Liver (tissue), 3 donors: ENCODE data around the gene FAM153A.
"Not testable (repeated sequence)": the region's sequence is repeated elsewhere in the genome, so short reads cannot be mapped to it uniquely, and the experiment has no call there.

Experiments
- MAX ChIP-seq: IDR thresholded peaks from 2 replicates; pipeline ENCODE4 v1.6.1; 2016; ENCODE audit warnings: antibody characterized with exemption
- NR2F2 ChIP-seq: IDR thresholded peaks from 2 replicates; pipeline ENCODE4 v1.6.1; 2016; ENCODE audit warnings: antibody characterized with exemption
- SP1 ChIP-seq: IDR thresholded peaks from 2 replicates; pipeline ENCODE4 v1.6.1; 2018; ENCODE audit warnings: antibody characterized with exemption, mild to moderate bottlenecking
- TAF1 ChIP-seq: conservative IDR thresholded peaks from 2 replicates; pipeline ENCODE4 v1.6.1; 2016; ENCODE audit warnings: antibody characterized with exemption, mild to moderate bottlenecking
- TF ChIP-seq, protein P1 (sequence below): fragments of 150-350 bp; IDR thresholded peaks from 2 replicates; pipeline ENCODE4 v1.5.1; 2017; ENCODE audit warnings: improper control_type of control experiment, low read depth, low read length; ENCODE audit not compliant: missing input control
- TF ChIP-seq, protein P2 (sequence below): IDR thresholded peaks from 2 replicates; pipeline ENCODE4 v1.6.1; 2016; ENCODE audit warnings: antibody characterized with exemption, mild to moderate bottlenecking
- donor health status: healthy.
- donor health status: healthy.

GRCh38 chr5:177791649-177792048 is 8.9 kb upstream of the FAM153A start:
- TF ChIP-seq, protein P1, sequence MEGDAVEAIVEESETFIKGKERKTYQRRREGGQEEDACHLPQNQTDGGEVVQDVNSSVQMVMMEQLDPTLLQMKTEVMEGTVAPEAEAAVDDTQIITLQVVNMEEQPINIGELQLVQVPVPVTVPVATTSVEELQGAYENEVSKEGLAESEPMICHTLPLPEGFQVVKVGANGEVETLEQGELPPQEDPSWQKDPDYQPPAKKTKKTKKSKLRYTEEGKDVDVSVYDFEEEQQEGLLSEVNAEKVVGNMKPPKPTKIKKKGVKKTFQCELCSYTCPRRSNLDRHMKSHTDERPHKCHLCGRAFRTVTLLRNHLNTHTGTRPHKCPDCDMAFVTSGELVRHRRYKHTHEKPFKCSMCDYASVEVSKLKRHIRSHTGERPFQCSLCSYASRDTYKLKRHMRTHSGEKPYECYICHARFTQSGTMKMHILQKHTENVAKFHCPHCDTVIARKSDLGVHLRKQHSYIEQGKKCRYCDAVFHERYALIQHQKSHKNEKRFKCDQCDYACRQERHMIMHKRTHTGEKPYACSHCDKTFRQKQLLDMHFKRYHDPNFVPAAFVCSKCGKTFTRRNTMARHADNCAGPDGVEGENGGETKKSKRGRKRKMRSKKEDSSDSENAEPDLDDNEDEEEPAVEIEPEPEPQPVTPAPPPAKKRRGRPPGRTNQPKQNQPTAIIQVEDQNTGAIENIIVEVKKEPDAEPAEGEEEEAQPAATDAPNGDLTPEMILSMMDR = not testable (repeated sequence)
- TF ChIP-seq NR2F2, MAX, TAF1, SP1: not testable (repeated sequence)
- TF ChIP-seq, protein P2, sequence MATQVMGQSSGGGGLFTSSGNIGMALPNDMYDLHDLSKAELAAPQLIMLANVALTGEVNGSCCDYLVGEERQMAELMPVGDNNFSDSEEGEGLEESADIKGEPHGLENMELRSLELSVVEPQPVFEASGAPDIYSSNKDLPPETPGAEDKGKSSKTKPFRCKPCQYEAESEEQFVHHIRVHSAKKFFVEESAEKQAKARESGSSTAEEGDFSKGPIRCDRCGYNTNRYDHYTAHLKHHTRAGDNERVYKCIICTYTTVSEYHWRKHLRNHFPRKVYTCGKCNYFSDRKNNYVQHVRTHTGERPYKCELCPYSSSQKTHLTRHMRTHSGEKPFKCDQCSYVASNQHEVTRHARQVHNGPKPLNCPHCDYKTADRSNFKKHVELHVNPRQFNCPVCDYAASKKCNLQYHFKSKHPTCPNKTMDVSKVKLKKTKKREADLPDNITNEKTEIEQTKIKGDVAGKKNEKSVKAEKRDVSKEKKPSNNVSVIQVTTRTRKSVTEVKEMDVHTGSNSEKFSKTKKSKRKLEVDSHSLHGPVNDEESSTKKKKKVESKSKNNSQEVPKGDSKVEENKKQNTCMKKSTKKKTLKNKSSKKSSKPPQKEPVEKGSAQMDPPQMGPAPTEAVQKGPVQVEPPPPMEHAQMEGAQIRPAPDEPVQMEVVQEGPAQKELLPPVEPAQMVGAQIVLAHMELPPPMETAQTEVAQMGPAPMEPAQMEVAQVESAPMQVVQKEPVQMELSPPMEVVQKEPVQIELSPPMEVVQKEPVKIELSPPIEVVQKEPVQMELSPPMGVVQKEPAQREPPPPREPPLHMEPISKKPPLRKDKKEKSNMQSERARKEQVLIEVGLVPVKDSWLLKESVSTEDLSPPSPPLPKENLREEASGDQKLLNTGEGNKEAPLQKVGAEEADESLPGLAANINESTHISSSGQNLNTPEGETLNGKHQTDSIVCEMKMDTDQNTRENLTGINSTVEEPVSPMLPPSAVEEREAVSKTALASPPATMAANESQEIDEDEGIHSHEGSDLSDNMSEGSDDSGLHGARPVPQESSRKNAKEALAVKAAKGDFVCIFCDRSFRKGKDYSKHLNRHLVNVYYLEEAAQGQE = not testable (repeated sequence)
